Panc1 (cell line): ENCODE results near the gene WDR5B. TPM values are rescaled to one million over a fixed set of nuclear protein-coding genes. Genes with fewer than 3 reads are reported as not detected.

Experiments
- ATAC-seq: fragments of 200-7000 bp; cut with Tn5 transposase; 2 replicates; pipeline ENCODE4 v1.9.1; 2020; ENCODE audit warnings: mild to moderate bottlenecking, moderate library complexity
- BruUV-seq: library from RNA; stranded (reverse); fragments of 400-500 nt; replicated peaks from 2 replicates; lab custom pipeline; 2021; lab: Mats Ljungman, UMichigan
- CTCF ChIA-PET: fragments of 300-600 bp; sonication (Branson Sonifier 250); formaldehyde crosslinking; loops from one replicate; lab custom pipeline; 2022; ENCODE audit warnings: antibody characterized with exemption; lab: Charles Lee
- POLR2A ChIA-PET: fragments of 300-600 bp; sonication (Branson Sonifier 250); formaldehyde crosslinking; loops from one replicate; lab custom pipeline; 2022; ENCODE audit warnings: antibody characterized with exemption; lab: Charles Lee
- DNase-seq: peaks from one replicate; pipeline ENCODE4 v3.0.0-alpha.2; 2010; ENCODE audit warnings: low read depth, low spot score
- H3K27ac ChIP-seq: 2 replicates; pipeline ENCODE4 v1.5.1; 2011; ENCODE audit warnings: mild to moderate bottlenecking, low read length, inconsistent platforms
- H3K27me3 ChIP-seq: fragments of 200-500 bp; sonication (Bioruptor generic); 2 replicates; pipeline ENCODE4 v1.6.0; 2014; ENCODE audit warnings: low read length, inconsistent platforms; ENCODE audit not compliant: control insufficient read depth, insufficient read depth
- H3K36me3 ChIP-seq: fragments of 200-500 bp; sonication (Bioruptor generic); 2 replicates; pipeline ENCODE4 v1.5.1; 2014; ENCODE audit warnings: inconsistent platforms, mild to moderate bottlenecking, low read length, moderate library complexity; ENCODE audit not compliant: control insufficient read depth, insufficient read depth
- H3K4me1 ChIP-seq: 2 replicates; pipeline ENCODE4 v1.5.1; 2011; ENCODE audit warnings: inconsistent platforms, mild to moderate bottlenecking, low read length, moderate library complexity; ENCODE audit not compliant: control insufficient read depth, insufficient read depth
- H3K4me3 ChIP-seq, 2 experiments: 2 replicates each; pipeline ENCODE4 v1.5.1; 2011 to 2012; ENCODE audit warnings: low read depth in 2 of 2, low read length in 2 of 2, mild to moderate bottlenecking in 2 of 2, inconsistent platforms in 1 of 2, moderate library complexity in 1 of 2
- H3K9me3 ChIP-seq: fragments of 200-500 bp; sonication (Bioruptor generic); 2 replicates; pipeline ENCODE4 v1.5.1; 2014; ENCODE audit warnings: low read depth, mild to moderate bottlenecking, inconsistent platforms, low read length, moderate library complexity; ENCODE audit not compliant: control insufficient read depth, insufficient read depth
- POLR2AphosphoS5 ChIP-seq: IDR thresholded peaks from 2 replicates; pipeline ENCODE4 v1.6.1; 2012; ENCODE audit warnings: mild to moderate bottlenecking, low read depth, low read length, moderate library complexity
- SIN3A ChIP-seq: IDR thresholded peaks from 2 replicates; pipeline ENCODE4 v1.6.1; 2012; ENCODE audit warnings: low read depth, mild to moderate bottlenecking, low read length, moderate library complexity, borderline replicate concordance; ENCODE audit not compliant: insufficient read depth
- TCF7L2 ChIP-seq: IDR thresholded peaks from 2 replicates; pipeline ENCODE4 v1.6.1; 2011; ENCODE audit warnings: mild to moderate bottlenecking, low read depth, low read length, inconsistent platforms
- in situ Hi-C: cut with HindIII; loops from 2 replicates; pipeline ENCODE4 v1.10.0; 2016; ENCODE audit warnings: low sequenced_read_pairs, low pct_unique_long_range_greater_than_20kb
- intact Hi-C: fragments of 100-400 bp; cut with micrococcal nuclease; formaldehyde crosslinking; loops from one replicate; pipeline ENCODE4 v1.10.0; 2022; ENCODE audit not compliant: unreplicated experiment
- total RNA-seq: library from RNA; stranded (reverse); gene quantifications from one replicate; pipeline ENCODE4 v1.2.1, GENCODE V29; 2021; ENCODE audit not compliant: unreplicated experiment
- TF ChIP-seq, protein P1 (sequence below), 2 experiments: IDR thresholded peaks; 2 replicates each; pipeline ENCODE4 v1.6.1; 2011 to 2012; ENCODE audit warnings: low read depth in 2 of 2, control low read depth in 1 of 2, low read length in 1 of 2, mild to moderate bottlenecking in 1 of 2, moderate library complexity in 1 of 2; ENCODE audit not compliant: insufficient read depth in 1 of 2
- TF ChIP-seq, protein P2 (sequence below): fragments of 450-650 bp; IDR thresholded peaks from 2 replicates; pipeline ENCODE4 v1.5.1; 2017; ENCODE audit warnings: mild to moderate bottlenecking

Gene WDR5B
- total RNA-seq, 1 experiment from 2014 or later: 5.5 TPM

DNA sequence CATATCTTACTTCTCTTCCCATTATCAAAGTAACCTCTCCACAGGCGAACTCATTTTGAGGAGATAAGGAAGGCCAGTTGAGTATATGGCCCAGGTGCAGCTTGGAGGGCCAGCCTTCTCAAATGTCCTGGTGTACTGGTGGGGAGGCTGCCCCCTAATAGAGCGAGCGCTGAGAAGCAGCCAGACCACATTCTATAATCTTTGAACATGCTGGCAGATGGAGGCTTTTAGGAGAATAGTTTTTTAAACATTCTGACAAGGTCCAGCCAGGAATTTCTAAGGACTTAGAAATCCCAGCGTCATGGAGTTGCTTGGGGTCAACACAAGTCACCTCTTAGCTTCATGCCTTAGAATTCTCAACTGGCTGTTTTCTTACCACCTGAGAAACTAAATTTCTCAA is 5.8 kb downstream of the WDR5B start:
- CTCF ChIA-PET: no interaction called here
- H3K4me3 ChIP-seq: no peak overlapping the region
- BruUV-seq: no TSS peak
- no peak for TF ChIP-seq TCF7L2
- TF ChIP-seq, protein P1, sequence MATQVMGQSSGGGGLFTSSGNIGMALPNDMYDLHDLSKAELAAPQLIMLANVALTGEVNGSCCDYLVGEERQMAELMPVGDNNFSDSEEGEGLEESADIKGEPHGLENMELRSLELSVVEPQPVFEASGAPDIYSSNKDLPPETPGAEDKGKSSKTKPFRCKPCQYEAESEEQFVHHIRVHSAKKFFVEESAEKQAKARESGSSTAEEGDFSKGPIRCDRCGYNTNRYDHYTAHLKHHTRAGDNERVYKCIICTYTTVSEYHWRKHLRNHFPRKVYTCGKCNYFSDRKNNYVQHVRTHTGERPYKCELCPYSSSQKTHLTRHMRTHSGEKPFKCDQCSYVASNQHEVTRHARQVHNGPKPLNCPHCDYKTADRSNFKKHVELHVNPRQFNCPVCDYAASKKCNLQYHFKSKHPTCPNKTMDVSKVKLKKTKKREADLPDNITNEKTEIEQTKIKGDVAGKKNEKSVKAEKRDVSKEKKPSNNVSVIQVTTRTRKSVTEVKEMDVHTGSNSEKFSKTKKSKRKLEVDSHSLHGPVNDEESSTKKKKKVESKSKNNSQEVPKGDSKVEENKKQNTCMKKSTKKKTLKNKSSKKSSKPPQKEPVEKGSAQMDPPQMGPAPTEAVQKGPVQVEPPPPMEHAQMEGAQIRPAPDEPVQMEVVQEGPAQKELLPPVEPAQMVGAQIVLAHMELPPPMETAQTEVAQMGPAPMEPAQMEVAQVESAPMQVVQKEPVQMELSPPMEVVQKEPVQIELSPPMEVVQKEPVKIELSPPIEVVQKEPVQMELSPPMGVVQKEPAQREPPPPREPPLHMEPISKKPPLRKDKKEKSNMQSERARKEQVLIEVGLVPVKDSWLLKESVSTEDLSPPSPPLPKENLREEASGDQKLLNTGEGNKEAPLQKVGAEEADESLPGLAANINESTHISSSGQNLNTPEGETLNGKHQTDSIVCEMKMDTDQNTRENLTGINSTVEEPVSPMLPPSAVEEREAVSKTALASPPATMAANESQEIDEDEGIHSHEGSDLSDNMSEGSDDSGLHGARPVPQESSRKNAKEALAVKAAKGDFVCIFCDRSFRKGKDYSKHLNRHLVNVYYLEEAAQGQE (IDR thresholded peaks at IDR 0.05; ENCODE audit: insufficient read depth in 1 of 2, low read depth in 2 of 2, low read length in 1 of 2): no peak
- TF ChIP-seq POLR2AphosphoS5: no peak
- no peak for TF ChIP-seq SIN3A
- ATAC-seq (no peak), DNase-seq (no peak)
- H3K36me3 ChIP-seq: peaks cover 12% of the 10 kb centered on the region
- no peaks in the 10 kb centered on the region for H3K9me3 ChIP-seq
- POLR2A ChIA-PET: interaction anchor here (0.6 kb wide), 1 partner anchor 10 kb away, joined by 5 read pairs; no protein-coding TSS in a partner anchor
- H3K4me1 ChIP-seq: peaks cover 6% of the 10 kb centered on the region
- H3K27me3 ChIP-seq: no peaks in the 10 kb centered on the region
- intact Hi-C loops: no loop called here
- H3K27ac ChIP-seq: no peak overlapping the region
- in situ Hi-C loops: no loop called here

DNA sequence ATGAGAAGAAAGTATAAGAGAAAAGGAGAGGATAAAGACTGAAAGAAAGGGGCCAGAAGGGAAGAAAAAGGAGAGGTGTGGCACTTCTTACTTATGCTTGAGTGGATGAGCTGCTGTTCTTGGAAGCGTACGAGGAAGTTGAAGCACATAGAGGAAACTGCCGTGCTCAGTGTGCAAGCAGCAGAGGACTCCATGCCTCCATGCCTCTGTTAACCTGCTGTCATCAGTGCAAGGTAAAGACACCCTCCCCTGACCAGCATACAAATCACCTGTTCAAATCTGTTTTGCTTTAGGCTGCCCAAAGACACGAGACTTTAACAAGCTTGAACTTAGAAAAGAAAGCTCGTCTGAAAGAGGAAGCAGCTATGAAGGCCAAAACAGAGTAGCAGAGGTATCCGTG is 6.4 kb downstream of the WDR5B start:
- H3K4me1 ChIP-seq: no peaks in the 10 kb centered on the region; the same call in 1 of the 2 replicates
- H3K27me3 ChIP-seq: no peaks in the 10 kb centered on the region
- TF ChIP-seq POLR2AphosphoS5 (no peak), SIN3A (no peak), TCF7L2 (no peak)
- TF ChIP-seq, protein P1 (IDR thresholded peaks at IDR 0.05; ENCODE audit: insufficient read depth in 1 of 2, low read depth in 2 of 2, low read length in 1 of 2): no peak
- TF ChIP-seq, protein P2, sequence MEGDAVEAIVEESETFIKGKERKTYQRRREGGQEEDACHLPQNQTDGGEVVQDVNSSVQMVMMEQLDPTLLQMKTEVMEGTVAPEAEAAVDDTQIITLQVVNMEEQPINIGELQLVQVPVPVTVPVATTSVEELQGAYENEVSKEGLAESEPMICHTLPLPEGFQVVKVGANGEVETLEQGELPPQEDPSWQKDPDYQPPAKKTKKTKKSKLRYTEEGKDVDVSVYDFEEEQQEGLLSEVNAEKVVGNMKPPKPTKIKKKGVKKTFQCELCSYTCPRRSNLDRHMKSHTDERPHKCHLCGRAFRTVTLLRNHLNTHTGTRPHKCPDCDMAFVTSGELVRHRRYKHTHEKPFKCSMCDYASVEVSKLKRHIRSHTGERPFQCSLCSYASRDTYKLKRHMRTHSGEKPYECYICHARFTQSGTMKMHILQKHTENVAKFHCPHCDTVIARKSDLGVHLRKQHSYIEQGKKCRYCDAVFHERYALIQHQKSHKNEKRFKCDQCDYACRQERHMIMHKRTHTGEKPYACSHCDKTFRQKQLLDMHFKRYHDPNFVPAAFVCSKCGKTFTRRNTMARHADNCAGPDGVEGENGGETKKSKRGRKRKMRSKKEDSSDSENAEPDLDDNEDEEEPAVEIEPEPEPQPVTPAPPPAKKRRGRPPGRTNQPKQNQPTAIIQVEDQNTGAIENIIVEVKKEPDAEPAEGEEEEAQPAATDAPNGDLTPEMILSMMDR: no peak
- in situ Hi-C loops (no loop called here), intact Hi-C loops (no loop called here)
- no peak overlapping the region for H3K27ac ChIP-seq
- peaks cover 12% of the 10 kb centered on the region; the same call in 1 of the 2 replicates for H3K36me3 ChIP-seq
- DNase-seq (no peak), ATAC-seq (no peak)
- no peaks in the 10 kb centered on the region for H3K9me3 ChIP-seq
- POLR2A ChIA-PET: no interaction called here
- TSS peak; percentile 55 for BruUV-seq
- H3K4me3 ChIP-seq: no peak overlapping the region
- CTCF ChIA-PET: no interaction called here
